Body of pancreas (tissue), 4 donors: ENCODE results near the gene KIF18B.

Source experiments
- CTCF ChIP-seq, 7 experiments: fragments of 450-650 bp in 4 of 7; fragments of 200-600 bp in 3 of 7; sonication (generic) in 3 of 7; IDR thresholded peaks; one replicate each; pipeline ENCODE4 v1.5.1; 2016 to 2019; ENCODE audit warnings: antibody characterized with exemption in 7 of 7
- POLR2A ChIP-seq, 3 donors: fragments of 450-650 bp; IDR thresholded peaks; one replicate each; pipeline ENCODE4 v1.6.1; 2016; ENCODE audit warnings: antibody characterized with exemption in 3 of 3, mild to moderate bottlenecking in 2 of 3

- TF ChIP-seq CTCF (IDR thresholded peaks at IDR 0.05): no peak
- no peak for TF ChIP-seq POLR2A (IDR thresholded peaks at IDR 0.05)
These were observed 6.8 kb downstream of the KIF18B start for GRCh38 chr17:44940768-44941167.
